ENCODE data around the gene ZFPM1.

ZFPM1 gene

GRCh38 chr16:88448461-88449266, 4.4 kb upstream of the ZFPM1 start:
- FAIRE-seq (no peak), DNase-seq (ENCODE audit: insufficient read length, low spot score) (no peak)

- FAIRE-seq (no peak), DNase-seq (ENCODE audit: insufficient read length, low spot score) (no peak)
These were observed 3.9 kb upstream of the ZFPM1 start for GRCh38 chr16:88449267-88449561.

DNA sequence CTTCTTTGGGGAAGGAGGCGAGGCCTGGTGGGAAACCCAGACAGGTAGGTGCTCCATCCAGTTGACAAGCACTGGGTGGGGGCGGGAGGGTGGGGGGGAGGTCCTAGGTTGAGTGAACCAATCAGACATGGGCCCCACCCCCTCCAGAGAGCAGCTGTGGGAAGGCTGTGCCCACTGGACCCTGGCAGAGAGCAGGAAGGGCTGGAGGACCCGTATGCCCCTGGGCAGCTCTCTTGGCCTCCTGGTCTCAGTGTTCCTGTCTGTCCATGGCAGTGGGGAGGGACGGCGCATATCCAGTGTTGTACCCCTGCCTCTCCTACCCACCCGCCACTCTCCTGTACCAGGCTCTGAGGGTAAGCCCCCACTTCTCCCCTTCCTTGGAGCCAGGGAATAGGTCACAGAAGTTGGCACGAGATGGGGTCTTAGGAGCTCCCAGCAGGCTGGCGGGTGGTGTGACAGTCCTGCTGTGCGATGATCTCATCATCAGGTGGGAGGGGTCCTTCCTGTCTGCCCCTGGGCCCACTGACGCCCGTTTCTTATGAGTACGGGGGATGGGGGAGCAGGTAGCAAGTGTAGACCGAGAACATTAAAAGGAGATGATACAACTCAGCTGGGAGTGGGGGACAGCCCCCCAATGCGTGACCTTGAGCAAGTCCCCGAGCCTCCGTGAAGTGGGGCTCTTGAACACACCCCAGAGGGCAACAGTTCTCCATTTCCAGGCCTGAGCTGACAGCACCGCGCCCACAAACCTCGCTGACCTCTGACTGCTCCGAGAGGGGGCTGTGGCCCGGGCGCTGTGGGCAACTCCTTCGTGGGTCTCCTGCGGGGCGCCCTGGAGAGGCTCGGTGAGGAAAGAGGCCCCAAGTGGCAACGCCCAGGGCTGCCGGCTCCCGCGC, 1.2 kb upstream of the ZFPM1 start:
- no peak for DNase-seq (ENCODE audit: insufficient read length, low spot score)
- FAIRE-seq = no peak

- FAIRE-seq (peak; percentile 96), DNase-seq (ENCODE audit: insufficient read length, low spot score) (peak; percentile 98)
These were observed 431 bp upstream of the ZFPM1 start for GRCh38 chr16:88452482-88453216.

DNA sequence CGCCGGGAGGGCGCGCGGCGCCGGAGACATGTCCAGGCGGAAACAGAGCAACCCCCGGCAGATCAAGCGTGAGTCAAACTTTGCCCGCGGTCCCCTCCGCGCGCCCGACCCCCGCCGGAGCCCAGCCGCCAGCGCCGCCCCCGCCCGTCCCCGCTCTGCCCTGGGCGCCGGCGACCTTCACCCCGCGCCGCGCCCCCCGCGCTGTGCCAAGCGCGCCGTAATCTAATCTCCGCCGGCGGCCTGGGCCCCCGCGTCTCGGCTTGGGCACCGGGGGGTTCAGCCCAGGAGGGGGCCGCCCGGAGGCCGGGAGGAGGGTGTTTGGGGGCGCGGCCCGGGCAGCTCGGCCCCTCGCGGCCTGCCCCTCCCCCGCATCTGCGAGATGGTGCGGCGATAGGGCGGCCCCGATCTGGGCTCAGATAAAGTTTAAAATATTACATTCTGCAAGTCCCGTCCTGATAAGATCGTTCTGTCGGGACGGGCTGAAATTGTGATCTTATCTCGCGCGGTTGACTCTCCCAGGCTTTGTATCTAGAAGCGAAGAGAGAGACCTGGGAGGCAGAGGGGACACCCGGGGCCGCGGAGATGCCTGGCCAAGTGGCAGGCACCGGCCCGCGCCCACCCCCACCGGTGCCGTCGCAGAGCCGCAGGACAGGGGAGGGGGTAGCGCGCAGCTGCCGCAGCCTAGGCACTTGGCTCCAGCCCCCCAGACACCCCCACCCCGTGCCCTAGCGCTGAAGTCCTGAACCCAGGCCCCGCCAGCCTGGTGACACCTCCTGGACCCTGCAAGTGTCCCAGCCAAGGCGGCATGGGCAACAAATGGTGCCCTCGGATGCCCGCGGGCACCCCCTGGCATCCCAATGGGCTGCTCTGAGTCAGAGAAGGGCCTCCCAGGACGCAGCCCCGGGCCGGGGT, 787 bp downstream of the ZFPM1 start:
- DNase-seq (ENCODE audit: insufficient read length, low spot score) = no peak
- FAIRE-seq = no peak

- DNase-seq (ENCODE audit: insufficient read length, low spot score) (no peak), FAIRE-seq (no peak)
These were observed 1.5 kb downstream of the ZFPM1 start for GRCh38 chr16:88454523-88454947.

- FAIRE-seq = peak; percentile 85
- DNase-seq (ENCODE audit: insufficient read length, low spot score) = peak; percentile 51
These were observed 2.7 kb downstream of the ZFPM1 start for GRCh38 chr16:88455610-88456355.

GRCh38 chr16:88456356-88457292, 3.5 kb downstream of the ZFPM1 start:
- no peak for FAIRE-seq
- no peak for DNase-seq (ENCODE audit: insufficient read length, low spot score)

- no peak for FAIRE-seq
- DNase-seq (ENCODE audit: insufficient read length, low spot score) = no peak
These were observed 5.1 kb downstream of the ZFPM1 start for GRCh38 chr16:88458039-88458772.

GRCh38 chr16:88458773-88459235, 5.7 kb downstream of the ZFPM1 start:
- peak; percentile 9 for FAIRE-seq
- no peak for DNase-seq (ENCODE audit: insufficient read length, low spot score)

- no peak for FAIRE-seq
- DNase-seq (ENCODE audit: insufficient read length, low spot score) = no peak
These were observed 6.4 kb downstream of the ZFPM1 start for GRCh38 chr16:88459366-88460073.

DNA sequence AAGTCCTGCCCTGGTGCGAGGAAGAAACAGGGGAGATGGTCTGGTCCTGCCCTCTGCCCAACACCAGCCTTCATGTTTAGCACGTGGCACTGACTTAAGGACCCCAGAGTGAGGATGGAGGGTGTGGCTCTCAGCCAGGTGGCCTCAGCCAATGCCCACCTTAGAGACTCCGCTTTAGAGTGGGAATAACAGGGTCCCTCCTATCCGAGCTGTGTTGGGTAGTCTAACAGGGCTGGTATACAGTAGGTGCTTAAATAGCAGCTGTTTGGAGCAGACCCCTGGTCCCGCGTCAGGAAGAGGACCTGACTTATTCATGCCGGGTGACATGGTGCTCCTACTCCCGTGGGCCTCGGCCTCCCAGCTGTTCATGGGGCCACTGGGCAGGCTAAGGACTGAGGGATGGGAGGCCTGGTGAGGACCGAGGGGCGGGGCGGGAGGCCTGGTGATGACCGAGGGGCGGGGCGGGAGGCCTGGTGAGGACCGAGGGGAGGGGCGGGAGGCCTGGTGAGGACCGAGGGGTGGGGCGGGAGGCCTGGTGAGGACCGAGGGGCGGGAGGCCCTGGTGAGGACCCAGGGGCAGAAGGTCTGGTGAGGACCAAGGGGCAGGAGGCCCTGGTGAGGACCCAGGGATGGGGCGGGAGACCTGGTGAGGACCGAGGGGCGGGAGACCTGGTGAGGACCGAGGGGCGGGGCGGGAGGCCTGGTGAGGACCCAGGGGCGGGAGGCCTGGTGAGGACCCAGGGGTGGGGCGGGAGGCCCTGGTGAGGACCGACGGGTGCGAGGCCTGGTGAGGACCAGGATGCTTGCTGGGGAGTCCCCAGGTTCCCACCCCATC, 7.6 kb downstream of the ZFPM1 start:
- FAIRE-seq = no peak
- DNase-seq (ENCODE audit: insufficient read length, low spot score) = no peak

DNA sequence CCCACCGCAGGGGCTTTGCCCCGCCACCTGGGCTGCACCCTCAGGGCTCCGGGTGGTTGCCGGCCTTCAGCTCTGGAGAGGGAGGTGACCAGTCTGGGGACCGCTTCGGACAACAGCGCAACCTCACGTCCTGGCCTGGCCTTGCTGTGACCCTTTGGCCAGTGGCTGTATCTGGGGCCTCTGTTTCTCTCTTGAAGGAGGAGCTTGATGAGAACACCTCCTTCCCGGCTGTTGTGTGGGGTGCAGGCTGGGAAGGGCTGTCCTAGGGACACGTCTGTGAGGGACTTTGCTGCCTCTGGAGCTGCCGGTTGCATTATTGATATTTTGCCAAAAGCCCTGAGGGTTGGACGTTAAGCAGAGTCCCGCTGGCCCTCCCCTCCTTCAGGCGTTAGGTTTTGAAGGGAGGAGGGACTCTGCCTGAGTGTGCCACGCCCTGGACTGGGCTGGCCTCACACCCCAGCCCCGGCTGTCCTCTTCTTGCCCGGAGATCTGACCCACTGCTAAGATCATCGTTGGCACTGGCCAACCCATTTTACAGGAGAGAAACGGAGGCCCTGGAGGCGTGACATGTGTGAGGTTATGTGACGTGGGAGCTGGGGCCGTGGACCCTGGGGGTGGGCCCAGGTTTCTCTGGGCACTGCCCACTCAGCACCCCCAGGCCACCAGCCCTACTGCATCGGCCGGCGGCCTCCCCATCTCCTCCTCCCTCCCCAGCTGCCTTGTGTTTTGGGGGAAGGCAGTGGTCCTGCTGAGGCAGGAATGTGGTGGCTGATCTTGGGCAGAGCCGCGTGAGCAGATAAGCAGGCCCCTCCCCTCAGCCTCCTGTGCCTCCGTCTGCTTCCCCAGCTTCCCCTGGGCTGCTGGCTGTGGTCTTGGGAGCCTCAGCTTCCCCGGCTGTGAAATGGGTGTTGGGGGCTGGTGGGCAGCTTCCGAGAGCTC, 8.5 kb downstream of the ZFPM1 start:
- no peak for FAIRE-seq

DNA sequence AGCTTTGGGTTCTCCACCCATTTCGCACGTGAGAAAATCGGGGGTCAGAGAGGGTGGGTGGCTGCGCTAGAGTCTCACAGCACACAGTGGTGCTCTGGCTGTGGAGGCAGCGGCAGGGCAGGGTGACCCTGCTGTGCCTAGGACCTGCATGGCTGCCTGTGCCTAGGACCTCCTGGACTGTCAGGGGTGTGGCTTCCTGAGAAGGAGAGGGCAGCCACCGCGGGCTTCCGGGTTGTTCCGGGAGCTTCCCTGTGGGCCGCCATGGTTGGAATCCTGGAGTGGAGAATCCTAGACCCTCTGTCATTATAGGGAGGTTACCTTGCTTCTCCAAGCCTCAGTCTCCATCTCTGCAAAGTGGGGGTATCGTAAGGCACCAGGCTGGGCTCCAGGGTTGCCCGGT, 9.3 kb downstream of the ZFPM1 start:
- no peak for FAIRE-seq
- no peak for DNase-seq (ENCODE audit: insufficient read length, low spot score)

More for the DNA sequence above, 8.5 kb downstream of the ZFPM1 start:
- DNase-seq (ENCODE audit: insufficient read length, low spot score) = no peak

- FAIRE-seq (no peak), DNase-seq (ENCODE audit: insufficient read length, low spot score) (no peak)
These were observed 10.3 kb downstream of the ZFPM1 start for GRCh38 chr16:88463411-88463810.

All from HTR-8/SVneo (cell line).